GM12875 (cell line): ENCODE measurements around the gene KDM8.

Source experiments
- H3K4me3 ChIP-seq: one replicate; pipeline ENCODE4 v1.5.1; 2011; ENCODE audit warnings: low read depth, low read length, control low read depth
- CTCF ChIP-seq: IDR thresholded peaks from 2 replicates; pipeline ENCODE4 v1.5.1; 2011; ENCODE audit warnings: low read depth, mild to moderate bottlenecking, control low read depth, inconsistent platforms, low read length, moderate library complexity, borderline replicate concordance; ENCODE audit not compliant: insufficient read depth

Gene KDM8

GRCh38 chr16:27190316-27190871, 12.9 kb upstream of the KDM8 start:
- TF ChIP-seq CTCF, result no peak
- no peak overlapping the region for H3K4me3 ChIP-seq

GRCh38 chr16:27191352-27191924, 11.9 kb upstream of the KDM8 start:
- H3K4me3 ChIP-seq, result no peak overlapping the region
- no peak for TF ChIP-seq CTCF

GRCh38 chr16:27193300-27193990, 9.9 kb upstream of the KDM8 start:
- H3K4me3 ChIP-seq, result no peak overlapping the region
- no peak for TF ChIP-seq CTCF

- no peak for TF ChIP-seq CTCF
- no peak overlapping the region for H3K4me3 ChIP-seq
Measured at GRCh38 chr16:27195076-27195741, 8.1 kb upstream of the KDM8 start.

GRCh38 chr16:27195941-27196595, 7.3 kb upstream of the KDM8 start:
- no peak overlapping the region for H3K4me3 ChIP-seq
- no peak for TF ChIP-seq CTCF

GRCh38 chr16:27197004-27197403, 6.3 kb upstream of the KDM8 start:
- H3K4me3 ChIP-seq, result no peak overlapping the region
- no peak for TF ChIP-seq CTCF
